Stomach (tissue), 4 donors: ENCODE results near the gene ANKRD65.

Source experiments
- CTCF ChIP-seq, 7 experiments: fragments of 450-650 bp in 4 of 7; fragments of 200-600 bp in 3 of 7; sonication (generic) in 3 of 7; IDR thresholded peaks; one replicate each; pipeline ENCODE4 v1.5.1; 2016 to 2019; ENCODE audit warnings: antibody characterized with exemption in 7 of 7, control low read depth in 2 of 7, mild to moderate bottlenecking in 1 of 7
- EP300 ChIP-seq: sonication (generic); formaldehyde crosslinking; IDR thresholded peaks from one replicate; pipeline ENCODE4 v1.6.1; 2017; ENCODE audit warnings: antibody characterized with exemption
- POLR2A ChIP-seq, 4 donors: fragments of 450-650 bp; IDR thresholded peaks; one replicate each; pipeline ENCODE4 v1.6.1; 2016; ENCODE audit warnings: antibody characterized with exemption in 4 of 4, control low read depth in 2 of 4, mild to moderate bottlenecking in 1 of 4, moderate library complexity in 1 of 4
- POLR2AphosphoS5 ChIP-seq, 3 donors: sonication (generic); formaldehyde crosslinking; IDR thresholded peaks; one replicate each; pipeline ENCODE4 v1.6.1; 2016; ENCODE audit warnings: antibody characterized with exemption in 3 of 3

- no peak for TF ChIP-seq CTCF (IDR thresholded peaks at IDR 0.05)
- TF ChIP-seq EP300, result no peak
- TF ChIP-seq POLR2A (IDR thresholded peaks at IDR 0.05), result no peak
- TF ChIP-seq POLR2AphosphoS5 (IDR thresholded peaks at IDR 0.05), result no peak
Observed at GRCh38 chr1:1452882-1453281, 31.8 kb upstream of the ANKRD65 start.
